Neural progenitor cell (in vitro differentiated cells): ENCODE measurements around the gene NEO1.

Experiments used
- EZH2 ChIP-seq: fragments of 200-600 bp; sonication (generic); IDR thresholded peaks from 2 replicates; pipeline ENCODE4 v1.6.1; 2017; ENCODE audit warnings: antibody characterized with exemption, mild to moderate bottlenecking, moderate library complexity
- TF ChIP-seq, protein P1 (sequence below): fragments of 200-600 bp; sonication (generic); IDR thresholded peaks from 2 replicates; pipeline ENCODE4 v1.5.1; 2017; ENCODE audit warnings: antibody characterized with exemption, mild to moderate bottlenecking

DNA sequence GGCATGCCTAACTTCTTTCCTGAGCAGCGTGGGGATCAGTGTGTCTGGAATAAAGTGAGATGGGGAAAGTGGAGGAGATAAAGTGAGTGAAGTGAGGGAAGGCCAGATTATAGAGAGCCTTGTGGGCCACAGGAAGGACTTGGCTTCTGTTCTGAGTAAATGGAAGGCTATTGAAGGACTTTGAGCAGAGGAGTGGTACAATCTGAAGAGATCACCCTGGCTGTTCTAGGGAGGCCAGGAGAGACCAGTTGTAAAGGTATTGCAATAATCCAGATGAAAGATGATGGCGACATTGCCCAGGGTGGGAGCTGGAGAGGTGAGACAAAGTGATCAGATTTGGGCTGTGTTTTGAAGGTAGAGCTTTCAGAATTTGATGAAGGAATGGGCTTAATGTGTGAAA, 46.8 kb upstream of the NEO1 start:
- TF ChIP-seq, protein P1, sequence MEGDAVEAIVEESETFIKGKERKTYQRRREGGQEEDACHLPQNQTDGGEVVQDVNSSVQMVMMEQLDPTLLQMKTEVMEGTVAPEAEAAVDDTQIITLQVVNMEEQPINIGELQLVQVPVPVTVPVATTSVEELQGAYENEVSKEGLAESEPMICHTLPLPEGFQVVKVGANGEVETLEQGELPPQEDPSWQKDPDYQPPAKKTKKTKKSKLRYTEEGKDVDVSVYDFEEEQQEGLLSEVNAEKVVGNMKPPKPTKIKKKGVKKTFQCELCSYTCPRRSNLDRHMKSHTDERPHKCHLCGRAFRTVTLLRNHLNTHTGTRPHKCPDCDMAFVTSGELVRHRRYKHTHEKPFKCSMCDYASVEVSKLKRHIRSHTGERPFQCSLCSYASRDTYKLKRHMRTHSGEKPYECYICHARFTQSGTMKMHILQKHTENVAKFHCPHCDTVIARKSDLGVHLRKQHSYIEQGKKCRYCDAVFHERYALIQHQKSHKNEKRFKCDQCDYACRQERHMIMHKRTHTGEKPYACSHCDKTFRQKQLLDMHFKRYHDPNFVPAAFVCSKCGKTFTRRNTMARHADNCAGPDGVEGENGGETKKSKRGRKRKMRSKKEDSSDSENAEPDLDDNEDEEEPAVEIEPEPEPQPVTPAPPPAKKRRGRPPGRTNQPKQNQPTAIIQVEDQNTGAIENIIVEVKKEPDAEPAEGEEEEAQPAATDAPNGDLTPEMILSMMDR = no peak
- TF ChIP-seq EZH2 = no peak
